Eye (tissue), 1 donor: ENCODE data around the gene ORM2.
"Not testable (repeated sequence)": the region's sequence is repeated elsewhere in the genome, so short reads cannot be mapped to it uniquely, and the experiment has no call there.

Experiments
- DNase-seq: peaks from one replicate; pipeline ENCODE4 v3.0.0-alpha.2; 2015

Gene ORM2

DNA sequence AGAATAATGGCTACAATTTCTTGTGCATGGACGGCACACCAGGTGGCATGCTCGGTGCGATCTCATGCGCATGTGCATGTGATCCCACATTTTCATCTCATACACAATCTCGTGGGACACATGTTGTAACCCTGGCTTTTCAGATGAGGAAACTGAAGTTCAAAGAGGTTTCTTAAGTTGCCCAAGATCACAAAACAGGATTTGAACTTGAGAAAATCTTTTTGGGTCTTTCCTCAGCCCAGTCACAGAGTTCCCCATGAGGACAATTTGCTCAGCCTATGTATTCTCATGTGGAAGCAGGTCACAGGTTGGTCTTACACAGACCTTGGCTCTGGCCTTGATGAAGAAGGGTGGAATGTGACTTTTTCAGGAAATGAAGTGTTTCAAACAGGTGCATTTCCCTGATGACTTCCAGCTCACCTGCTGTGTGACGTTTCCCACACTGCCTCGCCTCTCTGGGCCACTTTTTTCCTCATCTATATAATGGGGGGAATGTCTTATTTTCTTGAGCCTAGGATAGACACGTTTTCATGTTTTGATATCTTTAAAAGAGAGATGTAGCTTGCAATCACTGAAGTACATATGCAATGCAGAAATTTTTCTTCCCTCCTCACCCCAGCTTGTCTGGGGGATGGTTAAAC lies 13.8 kb upstream of the ORM2 start:
- DNase-seq, result no peak

DNA sequence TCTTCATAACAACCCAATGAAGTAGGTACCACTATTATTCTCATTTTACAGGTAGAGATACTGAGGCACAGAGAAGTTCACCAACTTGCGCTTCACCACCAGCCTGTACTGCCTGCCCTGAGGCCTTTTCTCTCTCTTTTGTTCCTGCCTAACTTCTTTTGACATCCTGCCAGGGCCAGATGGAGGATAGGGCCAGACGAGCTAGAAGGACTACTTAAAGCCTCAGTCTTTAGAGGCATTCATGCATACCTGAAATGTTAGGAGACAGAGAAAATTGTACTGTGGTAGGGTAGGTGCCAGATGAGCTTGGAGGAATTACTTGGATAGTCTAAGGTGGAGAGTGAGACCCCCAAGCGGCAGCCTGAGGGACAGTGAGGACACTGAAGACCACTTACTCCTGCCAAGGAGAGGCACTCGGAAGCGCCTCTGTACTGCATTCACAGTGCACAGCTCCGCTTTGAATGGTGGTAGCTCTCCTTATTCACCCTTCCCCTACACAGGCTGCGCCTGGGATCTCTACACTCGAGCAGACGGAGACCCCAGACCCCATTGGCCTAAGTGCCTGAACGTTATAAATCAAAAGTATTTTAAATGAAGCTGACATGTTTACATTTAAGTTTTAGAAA lies 13.0 kb upstream of the ORM2 start:
- peak; percentile 96 for DNase-seq

DNA sequence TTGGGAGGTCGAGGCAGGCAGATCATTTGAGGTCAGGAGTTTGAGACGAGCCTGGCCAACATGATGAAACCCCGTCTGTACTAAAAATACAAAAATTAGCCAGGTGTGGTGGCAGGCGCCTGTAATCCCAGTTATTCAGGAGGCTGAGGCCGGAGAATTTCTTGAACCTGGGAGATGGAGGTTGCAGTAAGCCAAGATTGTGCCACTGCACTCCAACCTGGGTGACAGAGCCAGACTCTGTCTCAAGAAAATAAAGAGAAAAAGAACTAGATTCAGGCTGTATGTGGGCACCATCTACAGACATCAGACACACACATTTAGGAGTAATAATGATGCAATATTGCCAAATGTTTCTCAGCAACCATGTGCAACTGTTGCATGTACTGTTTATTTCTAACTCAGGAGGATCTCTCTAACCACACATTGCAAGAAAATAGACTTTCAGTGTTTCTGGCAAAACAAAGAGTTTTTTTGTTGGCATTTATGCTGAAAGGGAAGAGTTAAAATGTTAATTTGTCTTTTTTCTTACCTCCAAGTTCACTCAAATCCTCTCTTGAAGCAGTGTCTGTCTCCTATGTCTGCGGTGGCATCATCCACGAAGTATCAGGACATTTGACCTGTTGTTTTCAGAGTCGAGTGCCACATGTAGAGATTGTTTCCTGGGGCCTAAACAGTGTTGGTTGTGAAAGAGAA lies 11.9 kb upstream of the ORM2 start:
- no peak for DNase-seq

DNA sequence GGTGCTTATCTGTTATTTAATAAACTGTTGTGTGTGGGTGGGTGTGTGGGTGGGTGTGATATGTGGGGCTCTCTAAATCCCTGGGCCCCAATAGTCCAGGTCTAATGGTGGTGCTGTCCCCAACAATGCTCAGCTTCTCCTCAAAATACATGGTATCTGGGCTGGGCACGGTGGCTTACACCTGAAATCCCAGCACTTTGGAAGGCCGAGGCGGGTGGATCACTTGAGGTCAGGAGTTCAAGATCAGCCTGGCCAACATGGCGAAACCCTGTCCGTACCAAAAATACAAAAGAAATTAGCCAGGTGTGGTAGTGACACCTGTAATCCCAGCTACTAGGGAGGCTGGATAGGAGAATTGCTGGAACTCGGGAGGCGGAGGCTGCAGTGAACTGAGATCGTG lies 11.3 kb upstream of the ORM2 start:
- no peak for DNase-seq

DNA sequence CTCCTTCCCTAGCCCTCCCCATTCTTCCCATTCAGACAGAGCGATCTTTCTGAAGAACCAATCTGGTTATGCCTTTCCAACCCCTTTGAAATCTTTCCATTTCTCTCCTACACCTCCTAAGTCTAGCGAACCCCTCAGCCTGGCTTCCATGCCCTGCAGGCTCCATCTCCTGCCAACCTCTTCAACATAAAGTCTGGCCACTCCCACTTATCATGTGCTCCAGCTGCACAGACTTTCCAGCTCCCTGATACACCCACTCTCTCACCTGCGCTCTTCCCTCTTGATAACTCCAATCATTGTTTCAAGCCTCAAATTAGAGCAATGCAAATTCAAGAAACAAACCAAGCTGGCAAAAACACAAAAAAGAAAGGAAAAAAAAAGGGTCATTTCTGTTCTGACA lies 10.5 kb upstream of the ORM2 start:
- DNase-seq, result no peak

DNA sequence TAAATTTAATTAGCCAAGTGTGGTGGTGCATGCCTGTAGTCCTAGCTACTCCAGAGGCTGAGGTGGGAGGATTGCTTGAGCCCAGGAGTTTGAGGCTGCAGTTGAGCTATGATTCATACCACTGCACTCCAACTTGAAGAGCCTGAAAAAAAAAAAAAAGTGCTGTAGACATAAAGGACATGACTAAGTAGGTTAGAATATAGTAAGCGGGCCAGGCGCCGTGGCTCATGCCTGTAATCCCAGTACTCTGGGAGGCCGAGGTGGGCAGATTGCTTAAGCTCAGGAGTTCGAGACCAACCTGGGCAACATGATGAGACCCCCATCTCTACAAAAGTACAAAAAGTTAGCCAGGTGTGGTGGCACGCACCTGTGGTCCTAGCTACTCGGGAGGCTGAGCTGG lies 9.0 kb upstream of the ORM2 start:
- DNase-seq, result not testable (repeated sequence)

DNA sequence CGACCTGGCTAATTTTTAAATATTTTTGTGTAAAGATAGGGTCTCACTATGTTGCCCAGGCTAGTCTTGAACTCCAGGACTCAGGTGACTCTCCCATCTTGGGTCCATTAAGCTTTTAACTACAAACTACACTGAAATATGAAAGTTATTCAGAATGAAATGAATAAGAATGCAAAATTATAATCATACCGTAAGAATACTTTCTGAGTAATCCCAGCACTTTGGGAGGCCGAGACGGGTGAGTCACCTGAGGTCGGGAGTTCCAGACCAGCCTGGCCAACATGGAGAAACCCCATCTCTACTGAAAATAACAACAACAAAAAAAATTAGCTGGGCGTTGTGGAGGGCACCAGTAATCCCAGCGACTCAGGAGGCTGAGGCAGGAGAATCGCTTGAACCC lies 7.9 kb upstream of the ORM2 start:
- no peak for DNase-seq

DNA sequence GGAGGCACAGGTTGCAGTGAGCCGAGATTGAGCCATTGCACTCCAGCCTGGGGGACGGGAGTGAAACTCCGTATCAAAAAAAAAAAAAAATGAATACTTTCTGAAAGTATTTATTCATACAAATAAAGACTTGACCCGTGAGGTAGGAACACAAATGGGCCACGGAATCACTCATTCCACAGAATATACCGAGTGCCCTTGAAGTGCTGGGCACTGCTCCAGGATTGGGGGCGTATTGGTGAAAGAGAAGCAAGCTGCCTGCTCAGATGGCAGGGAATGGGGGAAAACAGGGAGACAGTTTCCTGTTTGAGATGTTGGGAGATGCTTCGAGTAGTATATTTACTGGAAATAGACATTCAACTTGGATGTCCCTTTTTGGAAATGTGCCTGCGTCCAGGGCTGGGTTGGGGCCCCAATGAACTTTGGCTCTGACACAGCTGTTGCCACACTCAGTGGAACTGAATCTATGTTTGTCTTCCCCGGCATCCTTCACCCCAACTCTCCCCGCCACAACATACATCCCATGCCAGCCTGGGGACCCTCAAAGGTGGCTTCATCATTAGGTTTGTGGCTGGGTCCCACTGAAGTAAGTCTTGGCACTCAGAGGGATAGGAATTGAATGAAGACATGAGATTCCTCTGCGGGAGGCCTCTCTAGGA lies 7.4 kb upstream of the ORM2 start:
- DNase-seq, result not testable (repeated sequence)

DNA sequence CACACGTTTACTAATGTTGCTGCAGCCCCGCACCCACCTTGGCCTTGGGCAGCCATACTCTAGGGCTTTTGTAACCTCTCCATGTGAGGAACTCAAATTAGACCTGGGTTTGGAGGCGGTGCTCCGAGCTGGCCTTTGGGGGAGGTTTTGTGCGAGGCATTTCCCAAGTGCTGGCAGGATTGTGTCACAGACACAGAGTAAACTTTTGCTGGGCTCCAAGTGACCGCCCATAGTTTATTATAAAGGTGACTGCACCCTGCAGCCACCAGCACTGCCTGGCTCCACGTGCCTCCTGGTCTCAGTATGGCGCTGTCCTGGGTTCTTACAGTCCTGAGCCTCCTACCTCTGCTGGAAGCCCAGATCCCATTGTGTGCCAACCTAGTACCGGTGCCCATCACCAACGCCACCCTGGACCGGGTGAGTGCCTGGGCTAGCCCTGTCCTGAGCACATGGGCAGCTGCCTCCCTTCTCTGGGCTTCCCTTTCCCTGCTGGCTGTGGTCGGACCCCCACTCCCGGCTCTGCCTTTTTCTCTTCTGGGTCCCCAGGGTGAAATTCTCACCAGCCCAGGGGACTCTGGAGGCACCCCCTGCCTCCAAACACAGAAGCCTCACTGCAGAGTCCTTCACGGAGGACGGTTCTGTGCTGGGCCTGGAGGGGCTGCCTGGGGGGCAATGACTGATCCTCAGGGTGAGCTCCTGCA lies 6.7 kb upstream of the ORM2 start, which contains the start of gene ORM1:
ORM1 (plus strand) TSS at position 268 of the 701 bp plus-strand sequence; CDS start at position 304, 36 bp downstream.
- DNase-seq, result not testable (repeated sequence)

DNA sequence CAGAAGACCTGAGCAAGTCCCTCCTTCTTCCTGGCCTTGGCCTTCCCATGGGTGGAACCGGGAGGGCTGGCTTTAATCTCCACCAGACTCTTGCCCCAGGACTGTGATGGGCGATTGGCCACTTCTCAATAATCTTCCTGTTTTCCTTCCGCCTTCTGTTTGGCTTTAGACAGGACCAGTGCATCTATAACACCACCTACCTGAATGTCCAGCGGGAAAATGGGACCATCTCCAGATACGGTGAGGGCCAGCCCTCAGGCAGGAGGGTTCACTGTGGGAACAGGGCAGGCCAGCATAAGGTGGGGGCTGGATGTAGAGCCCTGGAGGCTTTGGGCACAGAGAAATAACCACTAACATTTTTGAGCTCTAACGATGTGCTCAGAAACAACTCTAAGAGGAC lies 5.8 kb upstream of the ORM2 start:
- DNase-seq, result not testable (repeated sequence)

DNA sequence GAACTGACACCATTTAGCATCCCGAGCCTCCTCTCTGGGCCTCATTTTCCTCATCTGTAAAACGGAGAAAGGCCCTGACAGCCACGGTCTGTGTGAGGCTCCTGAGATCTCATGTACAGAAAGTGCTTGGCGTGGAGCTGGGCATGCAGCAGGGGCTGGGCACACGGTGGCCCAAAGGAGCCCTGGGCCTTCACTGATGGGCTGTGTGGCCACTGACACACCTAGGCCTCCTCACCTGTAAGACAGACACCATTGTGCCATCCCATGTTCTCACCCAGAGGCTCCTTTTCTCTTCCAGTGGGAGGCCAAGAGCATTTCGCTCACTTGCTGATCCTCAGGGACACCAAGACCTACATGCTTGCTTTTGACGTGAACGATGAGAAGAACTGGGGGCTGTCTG lies 5.2 kb upstream of the ORM2 start:
- DNase-seq, result no peak

DNA sequence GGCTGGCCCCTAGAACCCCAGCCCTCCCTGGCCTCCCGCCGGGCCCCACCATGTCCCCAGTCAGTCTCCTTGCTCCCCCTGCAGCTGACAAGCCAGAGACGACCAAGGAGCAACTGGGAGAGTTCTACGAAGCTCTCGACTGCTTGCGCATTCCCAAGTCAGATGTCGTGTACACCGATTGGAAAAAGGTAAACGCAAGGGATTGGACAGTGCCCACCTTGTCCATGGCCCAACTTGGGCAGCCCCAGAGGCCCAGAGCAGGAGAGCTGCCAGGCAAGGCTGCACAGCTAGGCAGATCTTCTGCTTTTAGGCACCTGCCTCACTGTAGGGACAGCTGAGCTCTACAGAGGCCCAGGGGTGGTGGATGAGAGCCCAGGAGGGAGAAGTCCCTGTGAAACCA lies 4.7 kb upstream of the ORM2 start:
- DNase-seq, result not testable (repeated sequence)

DNA sequence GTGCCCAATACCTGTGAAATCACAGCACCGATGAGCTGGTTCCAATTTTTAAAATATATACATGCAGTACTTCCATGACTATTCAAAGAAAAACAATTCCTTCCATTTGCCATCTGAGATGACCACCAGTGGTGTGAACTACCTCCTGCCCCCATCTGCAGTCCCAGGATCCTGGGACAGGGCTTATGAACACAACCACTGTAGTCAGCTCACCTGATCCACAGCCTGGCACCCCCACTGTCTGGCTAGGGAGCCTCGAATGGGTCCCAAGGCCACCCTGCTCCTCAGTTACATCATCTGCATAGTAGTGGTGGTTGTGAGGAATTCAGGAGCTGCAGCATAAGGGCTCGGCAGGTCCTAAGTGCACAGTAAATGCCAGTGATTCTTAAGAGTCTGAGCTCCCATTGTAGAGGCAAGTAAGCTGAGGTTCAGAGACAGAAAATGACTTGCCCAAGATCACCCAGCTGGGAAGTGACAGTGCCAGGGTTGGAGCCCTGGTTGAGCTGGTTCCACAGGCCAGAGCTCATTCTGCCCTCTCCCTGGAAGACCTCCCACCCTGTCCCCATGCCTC lies 3.9 kb upstream of the ORM2 start:
- not testable (repeated sequence) for DNase-seq

DNA sequence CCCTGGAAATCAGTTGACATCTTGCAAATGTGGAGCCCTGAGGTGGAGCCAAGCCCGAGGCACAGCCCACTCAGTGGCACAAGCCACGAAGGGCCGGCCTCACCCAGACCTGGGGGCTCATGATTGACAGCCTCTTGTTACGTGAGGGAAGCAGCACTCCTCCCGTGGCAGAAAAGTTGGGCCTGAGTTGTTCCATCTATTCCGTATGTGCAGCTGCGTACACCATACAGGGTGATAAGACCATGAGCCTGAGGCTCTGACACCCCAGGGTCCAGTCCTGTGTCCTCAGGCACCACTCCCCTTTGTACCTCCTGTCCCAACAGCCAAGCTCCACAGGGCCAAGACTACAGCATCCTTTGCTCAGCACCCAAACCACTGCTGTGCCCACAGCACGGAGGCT lies 1.9 kb upstream of the ORM2 start:
- DNase-seq, result no peak

DNA sequence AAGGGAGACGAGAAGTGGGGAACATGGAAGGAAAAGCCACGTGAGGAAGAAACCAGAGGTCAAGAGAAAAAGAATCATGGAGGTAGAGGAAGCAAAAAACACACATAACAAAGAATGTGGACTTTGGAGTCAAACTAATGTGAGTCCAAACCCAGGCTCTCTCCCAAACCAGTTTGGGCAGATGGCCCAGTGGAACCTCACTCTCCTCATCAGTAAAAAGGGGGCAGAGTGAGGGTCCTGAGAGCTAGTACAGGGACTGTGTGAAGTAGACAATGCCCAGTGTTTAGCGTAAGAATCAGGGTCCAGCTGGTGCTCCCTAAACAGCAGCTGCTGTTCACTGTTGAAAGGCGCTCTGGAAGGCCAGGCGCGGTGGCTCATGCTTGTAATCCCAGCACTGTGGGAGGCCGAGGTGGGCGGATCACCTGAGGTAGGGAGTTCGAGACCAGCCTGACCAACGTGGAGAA lies 1.3 kb upstream of the ORM2 start:
- DNase-seq, result not testable (repeated sequence)

DNA sequence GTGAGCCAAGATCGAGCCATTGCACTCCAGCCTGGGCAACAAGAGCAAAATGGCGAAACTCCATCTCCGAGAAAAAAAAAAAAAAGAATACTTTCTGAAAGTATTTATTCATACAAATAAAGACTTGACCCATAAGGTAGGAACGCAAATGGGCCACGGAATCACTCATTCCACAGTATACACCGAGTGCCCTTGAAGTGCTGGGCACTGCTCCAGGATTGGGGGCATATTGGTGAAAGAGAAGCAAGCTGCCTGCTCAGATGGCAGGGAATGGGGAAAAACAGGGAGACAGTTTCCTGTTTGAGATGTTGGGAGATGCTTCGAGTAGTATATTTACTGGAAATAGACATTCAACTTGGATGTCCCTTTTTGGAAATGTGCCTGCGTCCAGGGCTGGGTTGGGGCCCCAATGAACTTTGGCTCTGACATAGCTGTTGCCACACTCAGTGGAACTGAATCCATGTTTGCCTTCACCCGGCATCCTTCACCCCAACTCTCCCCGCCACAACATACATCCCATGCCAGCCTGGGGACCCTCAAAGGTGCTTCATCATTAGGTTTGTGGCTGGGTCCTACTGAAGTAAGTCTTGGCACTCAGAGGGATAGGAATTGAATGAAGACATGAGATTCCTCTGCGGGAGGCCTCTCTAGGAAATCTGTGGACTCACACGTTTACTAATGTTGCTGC lies 588 bp upstream of the ORM2 start:
- DNase-seq, result not testable (repeated sequence)

DNA sequence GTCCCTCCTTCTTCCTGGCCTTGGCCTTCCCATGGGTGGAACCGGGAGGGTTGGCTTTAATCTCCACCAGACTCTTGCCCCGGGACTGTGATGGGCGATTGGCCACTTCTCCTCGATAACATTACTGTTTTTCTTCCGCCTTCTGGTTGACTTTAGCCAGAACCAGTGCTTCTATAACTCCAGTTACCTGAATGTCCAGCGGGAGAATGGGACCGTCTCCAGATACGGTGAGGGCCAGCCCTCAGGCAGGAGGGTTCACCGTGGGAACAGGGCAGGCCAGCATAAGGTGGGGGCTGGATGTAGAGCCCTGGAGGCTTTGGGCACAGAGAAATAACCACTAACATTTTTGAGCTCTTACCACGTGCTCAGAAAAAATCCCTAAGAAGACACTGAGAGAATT lies 967 bp downstream of the ORM2 start:
- no peak for DNase-seq

DNA sequence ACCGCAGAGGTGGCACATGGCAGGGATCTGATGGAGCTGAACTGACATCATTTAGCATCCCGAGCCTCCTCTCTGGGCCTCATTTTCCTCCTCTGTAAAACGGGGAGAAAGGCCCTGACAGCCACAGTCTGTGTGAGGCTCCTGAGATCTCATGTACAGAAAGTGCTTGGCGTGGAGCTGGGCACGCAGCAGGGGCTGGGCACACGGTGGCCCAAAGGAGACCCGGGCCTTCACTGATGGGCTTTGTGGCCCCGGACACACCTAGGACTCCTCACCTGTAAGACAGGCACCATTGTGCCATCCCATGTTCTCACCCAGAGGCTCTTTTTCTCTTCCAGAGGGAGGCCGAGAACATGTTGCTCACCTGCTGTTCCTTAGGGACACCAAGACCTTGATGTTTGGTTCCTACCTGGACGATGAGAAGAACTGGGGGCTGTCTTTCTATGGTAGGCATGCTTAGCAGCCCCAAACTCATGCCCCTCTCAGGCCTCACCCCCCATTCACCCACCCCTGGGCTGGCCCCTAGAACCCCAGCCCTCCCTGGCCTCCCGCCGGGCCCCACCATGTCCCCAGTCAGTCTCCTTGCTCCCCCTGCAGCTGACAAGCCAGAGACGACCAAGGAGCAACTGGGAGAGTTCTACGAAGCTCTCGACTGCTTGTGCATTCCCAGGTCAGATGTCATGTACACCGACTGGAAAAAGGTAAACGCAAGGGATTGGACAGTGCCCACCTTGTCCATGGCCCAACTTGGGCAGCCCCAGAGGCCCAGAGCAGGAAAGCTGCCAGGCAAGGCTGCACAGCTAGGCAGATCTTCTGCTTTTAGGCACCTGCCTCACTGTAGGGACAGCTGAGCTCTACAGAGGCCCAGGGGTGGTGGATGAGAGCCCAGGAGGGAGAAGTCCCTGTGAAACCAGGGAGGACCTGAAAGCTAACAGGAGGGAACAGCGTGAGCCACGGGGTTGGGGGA lies 1.8 kb downstream of the ORM2 start:
- not testable (repeated sequence) for DNase-seq

DNA sequence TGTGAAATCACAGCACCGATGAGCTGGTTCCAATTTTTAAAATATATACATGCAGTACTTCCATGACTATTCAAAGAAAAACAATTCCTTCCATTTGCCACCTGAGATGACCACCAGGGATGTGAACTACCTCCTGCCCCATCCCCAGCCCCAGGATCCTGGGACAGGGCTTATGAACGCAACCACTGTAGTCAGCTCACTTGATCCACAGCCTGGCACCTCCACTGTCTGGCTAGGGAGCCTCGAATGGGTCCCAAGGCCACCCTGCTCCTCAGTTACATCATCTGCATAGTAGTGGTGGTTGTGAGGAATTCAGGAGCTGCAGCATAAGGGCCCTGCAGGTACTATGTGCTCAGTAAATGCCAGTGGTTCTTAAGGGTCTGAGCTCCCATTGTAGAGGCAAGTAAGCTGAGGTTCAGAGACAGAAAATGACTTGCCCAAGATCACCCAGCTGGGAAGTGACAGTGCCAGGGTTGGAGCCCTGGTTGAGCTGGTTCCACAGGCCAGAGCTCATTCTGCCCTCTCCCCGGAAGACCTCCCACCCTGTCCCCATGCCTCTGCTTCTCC lies 2.9 kb downstream of the ORM2 start:
- DNase-seq, result not testable (repeated sequence)

DNA sequence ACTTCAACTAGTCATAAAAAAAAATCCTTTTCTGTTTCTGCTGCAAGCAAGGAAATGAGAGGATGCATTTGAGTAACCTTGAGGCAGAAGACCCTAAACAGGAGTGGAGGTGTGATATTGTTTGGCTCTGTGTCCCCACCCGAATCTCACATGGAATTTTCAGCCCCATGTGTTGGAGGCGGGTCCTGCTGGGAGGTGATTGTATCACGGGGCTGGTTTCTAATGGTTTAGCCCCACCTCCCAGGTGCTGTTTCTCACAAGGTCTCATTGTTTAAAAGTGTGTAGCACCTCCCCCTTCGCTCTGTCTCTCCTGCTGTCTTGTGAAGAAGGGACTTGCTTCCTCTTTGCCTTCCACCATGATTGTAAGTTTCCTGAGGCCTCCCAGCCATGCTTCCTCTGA lies 4.0 kb downstream of the ORM2 start:
- not testable (repeated sequence) for DNase-seq
